ENCODE data around the gene MPG.
"Not testable (repeated sequence)": the region's sequence is repeated elsewhere in the genome, so short reads cannot be mapped to it uniquely, and the experiment has no call there.

Gene MPG

GRCh38 chr16:36336-36984, 41.6 kb upstream of the MPG start:
- H3K27ac ChIP-seq, result no peak overlapping the region
- TF ChIP-seq ZFX (IDR thresholded peaks at IDR 0.05; ENCODE audit: borderline replicate concordance), result no peak
- TF ChIP-seq, protein P1, sequence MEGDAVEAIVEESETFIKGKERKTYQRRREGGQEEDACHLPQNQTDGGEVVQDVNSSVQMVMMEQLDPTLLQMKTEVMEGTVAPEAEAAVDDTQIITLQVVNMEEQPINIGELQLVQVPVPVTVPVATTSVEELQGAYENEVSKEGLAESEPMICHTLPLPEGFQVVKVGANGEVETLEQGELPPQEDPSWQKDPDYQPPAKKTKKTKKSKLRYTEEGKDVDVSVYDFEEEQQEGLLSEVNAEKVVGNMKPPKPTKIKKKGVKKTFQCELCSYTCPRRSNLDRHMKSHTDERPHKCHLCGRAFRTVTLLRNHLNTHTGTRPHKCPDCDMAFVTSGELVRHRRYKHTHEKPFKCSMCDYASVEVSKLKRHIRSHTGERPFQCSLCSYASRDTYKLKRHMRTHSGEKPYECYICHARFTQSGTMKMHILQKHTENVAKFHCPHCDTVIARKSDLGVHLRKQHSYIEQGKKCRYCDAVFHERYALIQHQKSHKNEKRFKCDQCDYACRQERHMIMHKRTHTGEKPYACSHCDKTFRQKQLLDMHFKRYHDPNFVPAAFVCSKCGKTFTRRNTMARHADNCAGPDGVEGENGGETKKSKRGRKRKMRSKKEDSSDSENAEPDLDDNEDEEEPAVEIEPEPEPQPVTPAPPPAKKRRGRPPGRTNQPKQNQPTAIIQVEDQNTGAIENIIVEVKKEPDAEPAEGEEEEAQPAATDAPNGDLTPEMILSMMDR (IDR thresholded peaks at IDR 0.05), result no peak

- TF ChIP-seq, protein P1 (IDR thresholded peaks at IDR 0.05), result no peak
- no peak for TF ChIP-seq ZFX (IDR thresholded peaks at IDR 0.05; ENCODE audit: borderline replicate concordance)
- H3K27ac ChIP-seq, result no peak overlapping the region
These were observed 40.5 kb upstream of the MPG start for GRCh38 chr16:37511-37910.

DNA sequence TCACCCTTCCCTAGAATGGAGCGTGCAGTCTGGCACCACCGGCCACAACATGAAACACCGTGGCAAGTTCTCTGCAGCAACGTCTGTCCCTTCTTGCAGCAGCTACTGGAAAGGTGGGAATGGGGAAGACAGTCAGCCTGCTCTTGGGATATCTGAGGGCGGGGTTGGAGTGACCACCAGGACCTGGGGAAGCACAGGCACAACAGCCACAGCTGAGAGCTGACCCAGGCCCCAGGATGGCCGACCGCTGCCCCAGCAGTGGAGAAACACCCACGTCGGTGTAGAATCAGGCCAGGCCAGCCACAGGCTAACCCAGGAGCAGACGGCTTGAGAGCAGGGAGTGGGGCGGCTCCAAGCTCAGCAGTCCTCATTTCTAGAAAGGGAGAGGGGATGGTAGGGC, 39.8 kb upstream of the MPG start:
- not testable (repeated sequence) for H3K27ac ChIP-seq

GRCh38 chr16:38941-39892, 38.8 kb upstream of the MPG start:
- no peak for TF ChIP-seq ZFX (IDR thresholded peaks at IDR 0.05; ENCODE audit: borderline replicate concordance)
- TF ChIP-seq, protein P1 (IDR thresholded peaks at IDR 0.05), result no peak
- no peak overlapping the region for H3K27ac ChIP-seq

DNA sequence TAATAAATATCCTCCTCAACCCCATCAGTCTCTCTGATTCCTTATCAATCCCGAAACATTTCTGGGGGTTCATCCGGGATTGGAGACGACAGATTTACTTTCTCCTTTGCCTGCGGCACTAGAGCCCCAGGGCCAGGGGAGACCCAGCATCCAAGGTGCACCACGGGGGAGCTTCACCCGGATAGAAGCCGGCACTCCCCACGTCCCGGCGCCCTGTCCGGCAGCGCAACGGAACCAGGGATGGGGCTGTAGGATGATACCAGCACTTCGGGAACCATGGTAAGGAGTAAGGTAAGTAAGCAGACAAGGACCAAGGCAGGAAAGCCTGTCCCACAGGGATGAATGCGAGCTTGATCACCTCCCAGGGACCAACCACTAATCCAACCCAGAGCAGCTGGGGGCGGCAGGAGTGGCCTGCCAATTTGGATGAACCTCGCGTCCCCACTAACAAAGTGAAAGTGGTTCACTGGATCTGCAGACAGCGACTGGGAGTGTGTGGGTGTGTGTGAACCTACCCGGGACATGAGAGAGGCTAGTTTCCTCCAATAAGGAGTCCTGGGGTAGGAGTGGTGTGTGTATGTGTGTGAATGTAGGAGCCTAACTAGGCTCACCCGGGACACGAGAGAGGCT, 36.5 kb upstream of the MPG start:
- TF ChIP-seq, protein P1 (IDR thresholded peaks at IDR 0.05), result no peak
- TF ChIP-seq ZFX (IDR thresholded peaks at IDR 0.05; ENCODE audit: borderline replicate concordance), result no peak
- no peak overlapping the region for H3K27ac ChIP-seq

GRCh38 chr16:42069-42457, 36.0 kb upstream of the MPG start:
- TF ChIP-seq ZFX (IDR thresholded peaks at IDR 0.05; ENCODE audit: borderline replicate concordance), result no peak
- TF ChIP-seq, protein P1 (IDR thresholded peaks at IDR 0.05), result no peak
- H3K27ac ChIP-seq, result no peak overlapping the region

GRCh38 chr16:42691-43090, 35.3 kb upstream of the MPG start:
- no peak for TF ChIP-seq ZFX (IDR thresholded peaks at IDR 0.05; ENCODE audit: borderline replicate concordance)
- TF ChIP-seq, protein P1 (IDR thresholded peaks at IDR 0.05), result no peak
- H3K27ac ChIP-seq, result no peak overlapping the region
